Muscle layer of colon (tissue), 2 donors: ENCODE results near the gene SH2B3.

Source experiments
- H3K27ac ChIP-seq: one replicate; pipeline ENCODE4 v1.7.0; 2013; ENCODE audit warnings: low read depth, mild to moderate bottlenecking, low read length, moderate library complexity
- H3K27me3 ChIP-seq, 2 donors: one replicate each; pipeline ENCODE4 v1.7.0; 2013; ENCODE audit warnings: low read length in 2 of 2, mild to moderate bottlenecking in 2 of 2; ENCODE audit not compliant: insufficient read depth in 2 of 2, control insufficient read depth in 1 of 2
- H3K36me3 ChIP-seq: one replicate; pipeline ENCODE4 v1.7.0; 2013; ENCODE audit warnings: mild to moderate bottlenecking, low read length; ENCODE audit not compliant: insufficient read depth
- H3K4me1 ChIP-seq: one replicate; pipeline ENCODE4 v1.7.0; 2013; ENCODE audit warnings: mild to moderate bottlenecking, low read length; ENCODE audit not compliant: insufficient read depth
- H3K4me3 ChIP-seq, 2 donors: one replicate each; pipeline ENCODE4 v1.7.0; 2013; ENCODE audit warnings: low read length in 2 of 2, low read depth in 1 of 2, mild to moderate bottlenecking in 1 of 2, moderate library complexity in 1 of 2
- H3K9ac ChIP-seq: one replicate; pipeline ENCODE4 v1.7.0; 2013; ENCODE audit warnings: low read length
- H3K9me3 ChIP-seq: one replicate; pipeline ENCODE4 v1.7.0; 2013; ENCODE audit warnings: mild to moderate bottlenecking, low read length
- donor health status: abdominal sarcoma.
- donor health status: Adenocarcinoma of cecum.

The SH2B3 gene

GRCh38 chr12:111405859-111406473 lies at the start of gene SH2B3:
SH2B3 (plus strand) TSS chr12:111405923; CDS start chr12:111418146, 12,223 bp downstream.
- Histone ChIP-seq H3K4me3 (peak within 1 kb of the TSS; percentile 76 to 91), H3K4me1 (peaks cover 12% of the 10 kb centered on the region), H3K9me3 (no peaks in the 10 kb centered on the region), H3K27ac (peak within 1 kb of the TSS; percentile 53), H3K9ac (peak within 1 kb of the TSS; percentile 68), H3K27me3 (no peaks in the 10 kb centered on the region), H3K36me3 (no peaks in the 10 kb centered on the region)

GRCh38 chr12:111359231-111359913 lies 46.4 kb upstream of the SH2B3 start:
- H3K9ac ChIP-seq: no peak overlapping the region
- H3K4me3 ChIP-seq: no peak overlapping the region
- H3K36me3 ChIP-seq: no peaks in the 10 kb centered on the region
- H3K4me1 ChIP-seq: no peaks in the 10 kb centered on the region
- peaks cover 1% of the 10 kb centered on the region for H3K9me3 ChIP-seq
- H3K27ac ChIP-seq: no peak overlapping the region
- peaks cover 0 to 7% of the 10 kb centered on the region in 2 donors for H3K27me3 ChIP-seq

- no peak overlapping the region for H3K27ac ChIP-seq
- no peaks in the 10 kb centered on the region for H3K36me3 ChIP-seq
- H3K9me3 ChIP-seq: no peaks in the 10 kb centered on the region
- no peaks in the 10 kb centered on the region for H3K4me1 ChIP-seq
- no peak overlapping the region for H3K9ac ChIP-seq
- no peak overlapping the region for H3K4me3 ChIP-seq
- H3K27me3 ChIP-seq: peaks cover 0 to 7% of the 10 kb centered on the region in 2 donors
Observed at GRCh38 chr12:111359914-111360276, 45.8 kb upstream of the SH2B3 start.

- Histone ChIP-seq H3K9ac (no peak overlapping the region), H3K4me1 (no peaks in the 10 kb centered on the region), H3K9me3 (no peaks in the 10 kb centered on the region), H3K27ac (no peak overlapping the region), H3K4me3 (no peak overlapping the region), H3K27me3 (peaks cover 0 to 7% of the 10 kb centered on the region in 2 donors), H3K36me3 (no peaks in the 10 kb centered on the region)
Observed at GRCh38 chr12:111360325-111360930, 45.3 kb upstream of the SH2B3 start.

- Histone ChIP-seq H3K4me1 (no peaks in the 10 kb centered on the region), H3K27ac (no peak overlapping the region), H3K9ac (no peak overlapping the region), H3K4me3 (no peak overlapping the region), H3K9me3 (no peaks in the 10 kb centered on the region), H3K36me3 (no peaks in the 10 kb centered on the region), H3K27me3 (peaks cover 0 to 7% of the 10 kb centered on the region in 2 donors)
Observed at GRCh38 chr12:111361073-111361716, 44.5 kb upstream of the SH2B3 start.

- Histone ChIP-seq H3K36me3 (no peaks in the 10 kb centered on the region), H3K27me3 (peaks cover 0 to 7% of the 10 kb centered on the region in 2 donors), H3K4me1 (no peaks in the 10 kb centered on the region), H3K4me3 (no peak overlapping the region), H3K9me3 (no peaks in the 10 kb centered on the region), H3K27ac (no peak overlapping the region), H3K9ac (no peak overlapping the region)
Observed at GRCh38 chr12:111361717-111362576, 43.8 kb upstream of the SH2B3 start.

GRCh38 chr12:111362687-111363475 lies 42.8 kb upstream of the SH2B3 start:
- Histone ChIP-seq H3K9ac (no peak overlapping the region), H3K36me3 (no peaks in the 10 kb centered on the region), H3K9me3 (no peaks in the 10 kb centered on the region), H3K4me3 (no peak overlapping the region), H3K27ac (no peak overlapping the region), H3K4me1 (peaks cover 7% of the 10 kb centered on the region), H3K27me3 (peaks cover 0 to 7% of the 10 kb centered on the region in 2 donors)

GRCh38 chr12:111363578-111363977 lies 42.1 kb upstream of the SH2B3 start:
- Histone ChIP-seq H3K9me3 (no peaks in the 10 kb centered on the region), H3K27me3 (peaks cover 0 to 5% of the 10 kb centered on the region in 2 donors), H3K27ac (no peak overlapping the region), H3K9ac (no peak overlapping the region), H3K36me3 (no peaks in the 10 kb centered on the region), H3K4me1 (peaks cover 9% of the 10 kb centered on the region), H3K4me3 (no peak overlapping the region)

- H3K9ac ChIP-seq: no peak overlapping the region
- H3K27ac ChIP-seq: no peak overlapping the region
- no peaks in the 10 kb centered on the region for H3K27me3 ChIP-seq
- no peak overlapping the region for H3K4me3 ChIP-seq
- peaks cover 18% of the 10 kb centered on the region for H3K4me1 ChIP-seq
- H3K9me3 ChIP-seq: no peaks in the 10 kb centered on the region
- no peaks in the 10 kb centered on the region for H3K36me3 ChIP-seq
Observed at GRCh38 chr12:111366075-111366474, 39.6 kb upstream of the SH2B3 start.

GRCh38 chr12:111366583-111366982 lies 39.1 kb upstream of the SH2B3 start:
- H3K36me3 ChIP-seq: no peaks in the 10 kb centered on the region
- no peaks in the 10 kb centered on the region for H3K9me3 ChIP-seq
- H3K4me1 ChIP-seq: peaks cover 18% of the 10 kb centered on the region
- H3K27ac ChIP-seq: no peak overlapping the region
- no peak overlapping the region for H3K9ac ChIP-seq
- H3K4me3 ChIP-seq: no peak overlapping the region
- no peaks in the 10 kb centered on the region for H3K27me3 ChIP-seq
